OCI-LY1 (cell line): Measurements from ENCODE around the gene MYBPHL.

Experiments
- H2AFZ ChIP-seq: fragments of 200-600 bp; sonication (generic), shearing (Covaris generic); 2 replicates; pipeline ENCODE4 v1.6.0; 2014; ENCODE audit warnings: antibody characterized with exemption, mild to moderate bottlenecking, low read length
- H3F3A ChIP-seq: fragments of 200-600 bp; sonication (generic), shearing (Covaris generic); 2 replicates; pipeline ENCODE4 v1.6.0; 2014; ENCODE audit warnings: mild to moderate bottlenecking, antibody characterized with exemption, low read length, moderate library complexity; ENCODE audit not compliant: insufficient read depth
- H3K27ac ChIP-seq: fragments of 200-600 bp; sonication (generic); 2 replicates; pipeline ENCODE4 v1.5.1; 2014; ENCODE audit warnings: low read length, mixed run types, mild to moderate bottlenecking, low read depth; ENCODE audit not compliant: poor library complexity, severe bottlenecking
- H3K27me3 ChIP-seq: fragments of 200-600 bp; sonication (generic); 2 replicates; pipeline ENCODE4 v1.6.0; 2014; ENCODE audit warnings: antibody characterized with exemption, mild to moderate bottlenecking, low read length, moderate library complexity; ENCODE audit not compliant: insufficient read depth
- H3K36me3 ChIP-seq: fragments of 200-600 bp; sonication (generic); 2 replicates; pipeline ENCODE4 v1.6.1; 2014; ENCODE audit warnings: mild to moderate bottlenecking, antibody characterized with exemption, low read length, moderate library complexity, mixed read lengths; ENCODE audit not compliant: insufficient read depth
- H3K4me1 ChIP-seq: fragments of 200-600 bp; sonication (generic); 2 replicates; pipeline ENCODE4 v1.5.1; 2014; ENCODE audit warnings: mild to moderate bottlenecking, low read length, moderate library complexity; ENCODE audit not compliant: insufficient read depth, severe bottlenecking
- H3K4me2 ChIP-seq: fragments of 200-600 bp; sonication (generic), shearing (Covaris generic); 2 replicates; pipeline ENCODE4 v1.6.1; 2014; ENCODE audit warnings: low read length
- H3K4me3 ChIP-seq: fragments of 200-600 bp; sonication (generic); 2 replicates; pipeline ENCODE4 v1.5.1; 2014; ENCODE audit warnings: low read length, low read depth, mild to moderate bottlenecking, mixed read lengths; ENCODE audit not compliant: poor library complexity, severe bottlenecking
- H3K79me2 ChIP-seq: fragments of 200-600 bp; shearing (Covaris generic); 2 replicates; pipeline ENCODE4 v1.6.1; 2016; ENCODE audit warnings: mixed run types, low read length, mixed read lengths; ENCODE audit not compliant: insufficient read depth
- H3K9ac ChIP-seq: fragments of 200-600 bp; sonication (generic), shearing (Covaris generic); 2 replicates; pipeline ENCODE4 v1.6.1; 2014; ENCODE audit warnings: mild to moderate bottlenecking, low read length, mixed read lengths
- H3K9me2 ChIP-seq: fragments of 200-600 bp; sonication (generic), shearing (Covaris generic); 2 replicates; pipeline ENCODE4 v1.6.1; 2014; ENCODE audit warnings: low read depth, mild to moderate bottlenecking, low read length, mixed read lengths
- H3K9me3 ChIP-seq: fragments of 200-600 bp; shearing (Covaris generic); 2 replicates; pipeline ENCODE4 v1.6.1; 2014; ENCODE audit warnings: low read length, mixed read lengths
- H4K20me1 ChIP-seq: fragments of 200-600 bp; sonication (generic), shearing (Covaris generic); 2 replicates; pipeline ENCODE4 v1.6.0; 2016; ENCODE audit warnings: mild to moderate bottlenecking, low read length; ENCODE audit not compliant: insufficient read depth
- CTCF ChIP-seq: fragments of 200-600 bp; sonication (generic), shearing (Covaris generic); IDR thresholded peaks from 2 replicates; pipeline ENCODE4 v1.5.1; 2017; ENCODE audit warnings: mild to moderate bottlenecking, antibody characterized with exemption, low read length, moderate library complexity, mixed read lengths
- EZH2 ChIP-seq: fragments of 200-600 bp; sonication (generic), shearing (Covaris generic); IDR thresholded peaks from 2 replicates; pipeline ENCODE4 v1.8.0; 2017; ENCODE audit warnings: borderline replicate concordance, mixed run types, mild to moderate bottlenecking, antibody characterized with exemption, low read length, moderate library complexity, mixed read lengths

Gene MYBPHL

GRCh38 chr1:109254621-109255096 is 52.2 kb downstream of the MYBPHL start:
- Histone ChIP-seq H3K9ac (no peak overlapping the region), H3K36me3 (no peaks in the 10 kb centered on the region), H3K9me3 (no peaks in the 10 kb centered on the region), H3K79me2 (no peaks in the 10 kb centered on the region), H3K9me2 (no peaks in the 10 kb centered on the region), H3K4me1 (peaks cover 19% of the 10 kb centered on the region), H2AFZ (no peak overlapping the region), H3F3A (no peaks in the 10 kb centered on the region), H3K27me3 (no peaks in the 10 kb centered on the region), H3K4me2 (no peak overlapping the region), H3K27ac (no peak overlapping the region), H3K4me3 (no peak overlapping the region), H4K20me1 (no peaks in the 10 kb centered on the region)
- no peak for TF ChIP-seq CTCF

GRCh38 chr1:109253803-109254620 is 52.8 kb downstream of the MYBPHL start:
- Histone ChIP-seq H3K9me2 (no peaks in the 10 kb centered on the region), H3K9ac (peak overlapping the region; percentile 48; the same call in 1 of the 2 replicates), H3K9me3 (no peaks in the 10 kb centered on the region), H3K79me2 (no peaks in the 10 kb centered on the region), H2AFZ (no peak overlapping the region), H4K20me1 (no peaks in the 10 kb centered on the region), H3K4me2 (peak overlapping the region; percentile 60), H3K27ac (no peak overlapping the region), H3K27me3 (no peaks in the 10 kb centered on the region), H3F3A (no peaks in the 10 kb centered on the region), H3K4me3 (peak overlapping the region; percentile 39), H3K4me1 (peaks cover 21% of the 10 kb centered on the region), H3K36me3 (no peaks in the 10 kb centered on the region)
- TF ChIP-seq CTCF (no peak), EZH2 (no peak)

- no peaks in the 10 kb centered on the region for H3F3A ChIP-seq
- H3K9me2 ChIP-seq, result no peaks in the 10 kb centered on the region
- H2AFZ ChIP-seq, result no peak overlapping the region
- H3K4me1 ChIP-seq, result peaks cover 24% of the 10 kb centered on the region
- H3K4me2 ChIP-seq, result peak overlapping the region; percentile 60
- H3K9ac ChIP-seq, result peak overlapping the region; percentile 48; the same call in 1 of the 2 replicates
- no peaks in the 10 kb centered on the region for H3K27me3 ChIP-seq
- H3K4me3 ChIP-seq, result peak overlapping the region; percentile 39
- H3K79me2 ChIP-seq, result no peaks in the 10 kb centered on the region
- no peak for TF ChIP-seq CTCF
- TF ChIP-seq EZH2, result no peak
- H3K9me3 ChIP-seq, result no peaks in the 10 kb centered on the region
- H3K27ac ChIP-seq, result no peak overlapping the region
- no peaks in the 10 kb centered on the region for H4K20me1 ChIP-seq
- H3K36me3 ChIP-seq, result no peaks in the 10 kb centered on the region
Observed at GRCh38 chr1:109252893-109253802, 53.7 kb downstream of the MYBPHL start.
